ENCODE results near the gene FAM47E. TPM values are rescaled to one million over a fixed set of nuclear protein-coding genes. Genes with fewer than 3 reads are reported as not detected.

The FAM47E gene
- total and polyA plus RNA-seq, 2 donors from 2014 or later = 10.4 to 15.0 TPM

Other genes starting within 250 kb of the FAM47E start
- 1.4 TPM for gene CXCL9, start 244.2 kb upstream of the FAM47E start, total RNA-seq
- gene CXCL9, start 244.2 kb upstream of the FAM47E start, polyA plus RNA-seq (ENCODE audit: insufficient read depth, low read depth, low replicate concordance) = 1.2 TPM
- 1.4 TPM for gene CXCL10, start 228.2 kb upstream of the FAM47E start, total RNA-seq
- gene CXCL10, start 228.2 kb upstream of the FAM47E start, polyA plus RNA-seq (ENCODE audit: insufficient read depth, low read depth, low replicate concordance) = 1.3 TPM
- not detected for gene CXCL11, start 215.7 kb upstream of the FAM47E start, total RNA-seq
- not detected for gene CXCL11, start 215.7 kb upstream of the FAM47E start, polyA plus RNA-seq (ENCODE audit: insufficient read depth, low read depth, low replicate concordance)
- not detected for gene ART3, start 177.0 kb upstream of the FAM47E start, total RNA-seq
- gene ART3, start 177.0 kb upstream of the FAM47E start, polyA plus RNA-seq (ENCODE audit: insufficient read depth, low read depth, low replicate concordance) = not detected
- gene NUP54, start 103.3 kb upstream of the FAM47E start, total RNA-seq = 40.8 TPM
- 15.6 TPM for gene NUP54, start 103.3 kb upstream of the FAM47E start, polyA plus RNA-seq (ENCODE audit: insufficient read depth, low read depth, low replicate concordance)
- 151 TPM for gene SCARB2, start 37.9 kb upstream of the FAM47E start, total RNA-seq
- 75.5 TPM for gene SCARB2, start 37.9 kb upstream of the FAM47E start, polyA plus RNA-seq (ENCODE audit: insufficient read depth, low read depth, low replicate concordance)
- gene STBD1, start 55.0 kb downstream of the FAM47E start, total RNA-seq = 4.5 TPM
- 1.3 TPM for gene STBD1, start 55.0 kb downstream of the FAM47E start, polyA plus RNA-seq (ENCODE audit: insufficient read depth, low read depth, low replicate concordance)
- gene CCDC158, start 169.4 kb downstream of the FAM47E start, total RNA-seq = 1.0 TPM
- 0.24 TPM for gene CCDC158, start 169.4 kb downstream of the FAM47E start, polyA plus RNA-seq (ENCODE audit: insufficient read depth, low read depth, low replicate concordance)
- gene SHROOM3, start 183.5 kb downstream of the FAM47E start, total RNA-seq = 67.3 TPM
- 5.5 TPM for gene SHROOM3, start 183.5 kb downstream of the FAM47E start, polyA plus RNA-seq (ENCODE audit: insufficient read depth, low read depth, low replicate concordance)

Data from kidney (tissue), 2 donors.